ENCODE measurements around the gene KCNJ11.
A peak's percentile ranks its signal among the peaks of the same experiment; 100 is the strongest.

Gene KCNJ11

GRCh38 chr11:17391493-17392355 lies 3.3 kb upstream of the KCNJ11 start:
- DNase-seq (ENCODE audit: low read depth in 2 of 2) = no peak

DNA sequence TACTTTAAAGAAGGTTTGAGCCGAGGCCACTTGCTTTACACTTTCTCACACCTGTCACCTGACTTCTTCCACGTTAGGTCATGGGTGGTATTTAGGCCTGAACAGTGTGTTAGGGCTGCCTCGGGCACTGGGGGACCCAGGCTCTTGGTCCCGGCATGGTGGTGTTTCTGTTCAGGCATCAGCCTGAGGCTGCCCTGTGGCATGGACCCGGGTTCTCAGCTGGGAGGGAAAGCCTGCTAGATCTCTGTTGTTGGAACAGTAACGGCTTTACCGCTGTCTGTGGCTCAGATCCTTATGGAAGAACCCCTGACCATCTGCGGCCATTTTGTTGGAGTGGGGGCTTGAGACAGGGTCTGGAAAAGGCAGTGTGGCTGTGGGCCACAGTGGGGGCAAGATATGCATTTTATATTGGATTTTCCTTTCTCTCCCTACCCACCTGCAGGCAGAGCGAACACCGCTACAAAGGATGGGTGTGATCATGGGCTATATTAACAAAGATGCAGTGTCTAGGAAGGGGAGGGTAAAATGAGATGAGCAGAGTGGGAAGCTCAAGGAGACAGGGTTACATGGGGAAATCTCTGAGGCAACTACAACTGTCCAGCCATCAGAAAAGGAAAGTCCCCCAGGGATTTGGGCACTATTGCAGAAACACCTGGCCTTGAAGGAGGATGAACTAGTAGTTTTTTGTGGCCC lies 1.6 kb upstream of the KCNJ11 start:
- DNase-seq (ENCODE audit: low read depth in 2 of 2) = no peak

- DNase-seq (ENCODE audit: low read depth in 2 of 2) = peak; percentile 54 to 62
These were observed 925 bp upstream of the KCNJ11 start for GRCh38 chr11:17389211-17389956.

DNA sequence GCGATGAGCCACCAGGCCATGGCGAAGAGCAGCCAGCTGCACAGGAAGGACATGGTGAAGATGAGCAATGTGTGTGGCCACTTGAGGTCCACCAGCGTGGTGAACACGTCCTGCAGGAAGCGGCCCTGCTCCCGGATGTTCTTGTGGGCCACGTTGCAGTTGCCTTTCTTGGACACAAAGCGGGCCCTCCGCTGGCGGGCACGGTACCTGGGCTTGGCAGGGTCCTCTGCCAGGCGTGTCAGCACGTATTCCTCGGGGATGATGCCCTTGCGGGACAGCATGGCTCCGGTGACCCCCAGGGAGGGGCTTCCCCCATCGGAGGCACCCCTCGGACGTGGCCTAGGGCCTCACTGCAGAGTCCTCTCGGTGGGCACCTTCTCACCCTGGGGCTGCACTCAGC lies 648 bp downstream of the KCNJ11 start:
- DNase-seq (ENCODE audit: low read depth in 2 of 2) = no peak

DNA sequence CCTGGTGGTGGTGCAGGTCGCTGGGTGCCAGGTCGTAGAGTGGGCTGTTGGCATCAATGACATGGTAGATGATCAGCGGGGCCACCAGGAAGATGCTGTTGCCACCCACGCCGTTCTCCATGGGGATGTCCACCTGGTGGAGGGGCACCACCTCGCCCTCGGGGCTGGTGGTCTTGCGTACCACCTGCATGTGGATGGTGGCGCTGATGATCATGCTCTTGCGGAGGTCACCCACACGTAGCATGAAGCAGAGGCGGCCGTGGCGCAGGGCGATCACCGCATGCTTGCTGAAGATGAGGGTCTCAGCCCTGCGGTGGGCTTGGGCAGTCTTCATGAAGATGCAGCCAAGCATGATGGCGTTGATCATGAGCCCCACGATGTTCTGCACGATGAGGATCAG lies 1.2 kb downstream of the KCNJ11 start:
- no peak for DNase-seq (ENCODE audit: low read depth in 2 of 2)

DNA sequence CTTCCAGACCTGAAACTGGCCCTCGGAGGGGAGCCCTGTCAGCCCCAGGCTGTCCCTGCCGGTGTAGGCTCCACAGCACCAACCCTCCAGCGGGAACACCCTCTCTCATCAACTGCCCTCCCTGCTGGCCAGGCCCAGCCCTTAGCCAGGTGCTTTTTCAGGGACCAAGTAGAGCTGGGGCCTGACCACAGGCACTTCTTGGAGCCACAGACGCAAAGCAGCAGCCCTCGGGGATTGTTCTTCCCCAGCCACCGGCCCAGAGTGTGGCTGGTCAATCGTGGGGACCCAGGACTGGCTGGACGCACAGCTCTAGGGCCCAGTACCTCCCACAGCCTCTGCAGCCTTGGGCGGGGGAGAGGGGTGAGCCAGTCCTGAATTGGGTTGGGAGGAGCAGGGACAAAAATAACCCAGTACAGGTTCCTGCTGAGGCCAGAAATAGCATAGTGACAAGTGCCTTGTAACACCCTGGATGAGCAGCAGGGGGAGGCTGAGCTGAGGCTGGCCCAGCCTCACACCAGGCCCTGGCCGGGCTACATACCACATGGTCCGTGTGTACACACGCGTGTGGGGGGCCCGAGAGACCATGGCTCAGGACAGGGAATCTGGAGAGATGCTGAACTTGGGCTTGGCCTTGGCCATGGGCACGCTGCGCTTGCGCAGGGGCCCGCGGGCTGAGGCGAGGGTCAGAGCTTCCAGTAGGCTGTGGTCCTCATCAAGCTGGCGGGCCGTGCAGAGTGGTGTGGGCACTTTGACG lies 2.0 kb downstream of the KCNJ11 start:
- DNase-seq (ENCODE audit: low read depth in 2 of 2) = no peak

- DNase-seq (ENCODE audit: low read depth in 2 of 2) = no peak
These were observed 2.5 kb downstream of the KCNJ11 start for GRCh38 chr11:17385926-17386325.

DNA sequence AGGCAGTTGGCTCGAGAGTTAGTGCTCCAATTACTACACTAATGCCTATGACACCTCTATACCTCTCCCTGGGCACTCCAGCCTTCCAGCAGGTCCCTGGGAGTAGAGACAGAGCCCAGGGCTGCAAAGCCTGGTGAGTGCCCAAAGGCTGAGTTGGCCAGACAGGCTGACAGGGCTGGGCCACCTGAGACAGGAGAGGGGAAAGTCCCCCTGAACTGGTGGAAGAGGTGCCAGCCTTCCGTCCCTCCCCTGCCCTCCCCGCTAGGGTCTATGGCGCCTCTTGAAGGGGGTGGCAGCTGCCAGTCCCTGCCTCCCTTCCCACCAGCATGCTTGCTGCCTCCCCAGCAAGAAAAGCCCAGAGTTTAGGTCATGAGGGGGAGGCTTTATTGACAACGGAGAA lies 3.0 kb downstream of the KCNJ11 start:
- no peak for DNase-seq (ENCODE audit: low read depth in 2 of 2)

DNA sequence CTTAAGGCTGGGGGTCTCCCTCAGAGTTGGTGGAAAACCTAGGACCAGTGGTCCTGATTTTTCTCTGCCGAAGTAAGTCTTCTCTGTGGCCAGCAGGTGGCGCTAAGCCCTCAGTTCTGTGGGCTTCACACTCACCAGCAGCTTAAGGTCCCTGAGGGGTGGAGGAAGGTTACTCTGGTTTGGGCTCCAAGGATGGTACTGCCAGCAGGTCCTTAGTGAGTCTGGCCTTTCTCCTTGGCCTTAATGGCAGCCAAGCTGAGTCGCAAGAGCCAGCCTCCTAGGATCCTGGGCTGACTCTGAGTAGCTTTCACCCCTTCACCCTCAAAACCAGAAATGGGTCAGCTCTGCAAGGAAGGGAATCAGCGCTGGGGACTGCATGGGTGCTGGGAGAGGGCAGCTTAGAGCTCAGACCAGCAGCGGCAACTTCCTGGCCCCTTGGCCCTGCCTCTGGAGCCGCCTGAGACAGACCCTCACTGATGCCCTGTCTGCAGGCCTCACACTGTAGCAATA lies 4.4 kb downstream of the KCNJ11 start:
- peak; percentile 49 to 59 for DNase-seq (ENCODE audit: low read depth in 2 of 2)

DNA sequence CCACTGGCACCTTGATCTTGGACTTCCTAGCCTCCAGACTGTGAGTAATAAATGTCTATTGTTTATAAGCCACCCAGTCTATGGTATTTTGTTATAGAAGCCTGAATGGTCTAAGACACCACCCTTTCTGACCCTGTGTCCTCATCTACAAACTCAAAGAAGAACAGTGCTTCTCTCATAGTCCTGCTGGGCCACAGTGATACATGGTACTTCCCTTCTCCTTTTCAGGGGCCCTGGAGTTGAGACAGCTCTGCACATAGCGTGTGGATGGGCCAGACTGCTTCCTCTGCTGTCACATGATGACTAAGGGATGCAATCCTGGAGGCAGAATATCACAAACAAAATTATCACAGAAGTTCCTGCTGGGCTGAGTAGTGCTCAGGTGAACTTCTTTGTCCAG lies 5.0 kb downstream of the KCNJ11 start:
- DNase-seq (ENCODE audit: low read depth in 2 of 2) = no peak

DNA sequence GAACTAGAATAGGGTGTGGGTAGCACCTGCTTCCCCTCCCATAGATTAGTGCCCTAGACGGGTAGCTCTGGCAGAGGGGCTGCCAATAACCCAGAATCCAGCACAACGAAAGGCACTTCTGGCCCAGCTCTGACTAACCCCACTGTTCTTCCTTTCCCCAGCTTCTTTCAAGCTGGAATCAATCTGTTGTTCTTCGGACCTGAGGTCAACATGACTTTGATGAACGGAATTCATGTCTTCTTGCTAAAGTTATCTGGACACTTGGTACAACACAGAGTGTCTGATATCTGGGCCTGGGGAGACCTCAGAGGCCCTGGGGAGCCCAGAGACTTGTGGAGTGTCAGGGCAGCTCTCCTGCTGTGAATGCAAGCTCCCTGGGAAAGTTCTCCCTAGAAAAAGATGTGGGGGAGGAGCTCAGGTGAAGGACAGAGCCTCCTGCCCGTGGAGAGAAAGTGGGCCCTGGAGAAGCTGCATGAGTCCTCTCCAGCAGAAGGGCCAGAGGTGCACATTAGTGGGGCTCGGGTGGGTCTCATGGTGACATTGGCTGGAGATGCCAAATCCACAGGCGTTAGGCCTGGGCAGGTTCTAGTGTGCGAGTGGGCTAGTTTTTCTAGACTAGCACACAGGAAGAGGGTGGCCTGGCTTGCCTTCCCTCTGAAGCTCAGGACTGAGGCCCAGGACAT lies 6.3 kb downstream of the KCNJ11 start:
- DNase-seq (ENCODE audit: low read depth in 2 of 2) = no peak

- DNase-seq (ENCODE audit: low read depth in 2 of 2) = no peak
These were observed 7.3 kb downstream of the KCNJ11 start for GRCh38 chr11:17381156-17381555.

DNA sequence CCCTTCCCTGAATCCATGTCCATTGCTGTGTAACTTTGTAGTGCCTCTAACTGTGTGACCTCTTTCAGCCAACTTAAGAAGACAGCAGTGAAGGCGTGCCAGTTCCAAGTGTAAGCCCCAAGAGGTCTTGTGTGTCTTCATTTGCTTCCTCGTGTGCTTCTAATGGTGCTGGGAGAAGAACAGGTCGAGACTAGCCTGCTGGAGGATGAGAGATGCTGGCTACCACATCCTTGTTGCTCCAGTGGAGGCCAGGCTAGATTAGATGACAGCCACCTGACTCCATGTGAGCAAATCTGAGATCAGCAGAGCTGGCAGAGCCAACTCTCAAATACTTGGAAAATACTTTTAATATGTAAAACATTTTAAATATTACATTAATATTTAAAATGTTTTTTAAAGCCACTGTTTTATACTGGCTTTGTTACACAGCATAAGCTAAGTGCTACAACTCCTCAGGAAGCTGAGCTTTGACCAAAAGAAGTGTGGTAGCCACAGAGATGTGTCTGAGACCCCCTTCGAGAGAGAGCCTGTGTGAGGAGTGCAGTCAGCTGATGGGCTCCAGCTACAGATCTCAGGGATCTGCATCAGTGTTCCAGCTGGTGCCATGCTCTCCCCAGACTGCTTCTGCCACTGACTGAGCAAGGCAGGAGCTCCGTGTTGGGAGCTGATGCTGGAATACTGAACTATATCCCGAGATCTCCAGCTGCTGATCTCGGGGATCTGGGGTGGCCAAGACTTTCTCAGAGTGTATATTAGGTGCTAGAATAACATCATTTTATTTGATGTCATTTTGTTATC lies 8.9 kb downstream of the KCNJ11 start:
- DNase-seq (ENCODE audit: low read depth in 2 of 2) = no peak

DNA sequence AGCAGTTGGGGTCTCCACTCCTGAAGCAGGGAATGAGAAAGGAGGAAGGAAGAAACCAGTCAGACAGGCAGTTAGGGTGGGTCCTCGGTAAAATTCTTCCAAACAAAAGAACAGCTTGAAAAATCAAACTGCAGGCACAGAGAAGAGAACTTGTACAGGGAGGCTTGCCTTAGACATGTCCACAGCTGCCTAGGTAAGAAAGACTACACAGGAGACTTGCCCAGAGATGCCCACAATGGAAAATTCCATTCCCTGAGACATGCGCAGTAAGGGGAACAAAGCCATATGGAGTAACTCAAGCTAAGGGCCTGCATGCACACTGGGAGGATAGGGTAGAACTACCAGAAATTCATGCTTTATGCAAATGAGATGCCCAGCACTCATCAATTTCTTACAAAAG lies 9.8 kb downstream of the KCNJ11 start:
- no peak for DNase-seq (ENCODE audit: low read depth in 2 of 2)

DNA sequence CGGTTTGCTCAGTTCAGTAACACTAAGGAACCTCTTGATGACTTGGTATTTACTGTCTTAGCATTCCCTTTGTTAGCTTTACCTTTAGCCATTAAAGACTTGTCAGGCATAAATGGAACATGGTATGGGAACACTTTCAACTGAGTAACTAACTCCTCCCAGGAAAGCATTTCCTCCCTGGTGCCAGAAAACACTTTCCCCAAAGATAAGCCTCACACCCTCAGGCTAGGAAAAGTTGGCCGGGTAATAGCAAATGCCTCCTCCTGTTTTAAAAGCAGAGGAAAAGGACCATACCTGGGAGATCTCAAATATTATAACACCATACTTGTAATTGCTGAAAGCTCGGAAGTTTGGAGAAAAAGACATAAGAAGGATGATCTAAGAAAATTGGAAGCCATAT lies 12.0 kb downstream of the KCNJ11 start:
- no peak for DNase-seq (ENCODE audit: low read depth in 2 of 2)

DNA sequence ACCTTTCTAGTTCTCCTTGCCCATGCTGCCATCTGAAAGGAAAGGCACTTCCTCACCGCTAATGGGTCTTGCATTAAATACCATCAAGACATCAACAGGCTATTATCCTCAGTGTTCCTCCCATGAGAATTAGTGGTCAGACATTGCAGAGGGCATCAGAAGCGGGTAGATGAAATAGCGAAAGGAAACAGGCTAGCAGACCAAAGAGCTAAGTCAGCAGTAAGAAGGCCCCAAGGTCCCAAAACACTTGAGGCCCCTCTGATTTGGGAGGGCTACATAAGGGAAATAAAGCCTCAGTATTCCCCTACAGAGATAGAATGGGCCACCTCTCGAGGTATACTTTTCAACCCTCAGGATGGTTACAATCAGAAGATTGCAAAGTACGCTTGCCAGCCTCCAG lies 12.9 kb downstream of the KCNJ11 start:
- DNase-seq (ENCODE audit: low read depth in 2 of 2) = no peak

- no peak for DNase-seq (ENCODE audit: low read depth in 2 of 2)
These were observed 16.8 kb downstream of the KCNJ11 start for GRCh38 chr11:17371614-17372013.

- DNase-seq (ENCODE audit: low read depth in 2 of 2) = no peak
These were observed 18.7 kb downstream of the KCNJ11 start for GRCh38 chr11:17369684-17370243.

GRCh38 chr11:17369094-17369493 lies 19.4 kb downstream of the KCNJ11 start:
- DNase-seq (ENCODE audit: low read depth in 2 of 2) = no peak

DNA sequence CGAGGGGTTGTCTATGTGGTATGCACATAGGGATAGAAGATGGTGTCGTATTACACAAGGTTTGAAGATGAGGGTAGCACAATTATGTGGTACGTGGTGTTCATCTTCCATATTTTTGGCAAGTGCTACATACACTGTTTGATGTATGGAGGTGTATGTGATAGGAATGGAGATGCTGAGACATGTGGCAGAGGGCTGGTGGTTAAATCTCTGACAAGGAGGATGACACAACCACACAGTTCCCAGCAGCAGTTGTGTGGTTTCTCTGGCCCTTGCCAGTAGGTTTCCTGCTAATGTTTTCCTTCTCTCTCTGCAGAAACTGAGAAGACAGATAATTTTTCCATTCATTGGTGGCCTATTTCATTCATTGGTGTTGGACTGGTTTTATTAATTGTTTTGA lies 19.9 kb downstream of the KCNJ11 start:
- no peak for DNase-seq (ENCODE audit: low read depth in 2 of 2)
